ENCODE measurements around the gene HSPE1.
A peak's percentile ranks its signal among the peaks of the same experiment; 100 is the strongest.
"Not testable (repeated sequence)": the region's sequence is repeated elsewhere in the genome, so short reads cannot be mapped to it uniquely, and the experiment has no call there.

The HSPE1 gene

DNA sequence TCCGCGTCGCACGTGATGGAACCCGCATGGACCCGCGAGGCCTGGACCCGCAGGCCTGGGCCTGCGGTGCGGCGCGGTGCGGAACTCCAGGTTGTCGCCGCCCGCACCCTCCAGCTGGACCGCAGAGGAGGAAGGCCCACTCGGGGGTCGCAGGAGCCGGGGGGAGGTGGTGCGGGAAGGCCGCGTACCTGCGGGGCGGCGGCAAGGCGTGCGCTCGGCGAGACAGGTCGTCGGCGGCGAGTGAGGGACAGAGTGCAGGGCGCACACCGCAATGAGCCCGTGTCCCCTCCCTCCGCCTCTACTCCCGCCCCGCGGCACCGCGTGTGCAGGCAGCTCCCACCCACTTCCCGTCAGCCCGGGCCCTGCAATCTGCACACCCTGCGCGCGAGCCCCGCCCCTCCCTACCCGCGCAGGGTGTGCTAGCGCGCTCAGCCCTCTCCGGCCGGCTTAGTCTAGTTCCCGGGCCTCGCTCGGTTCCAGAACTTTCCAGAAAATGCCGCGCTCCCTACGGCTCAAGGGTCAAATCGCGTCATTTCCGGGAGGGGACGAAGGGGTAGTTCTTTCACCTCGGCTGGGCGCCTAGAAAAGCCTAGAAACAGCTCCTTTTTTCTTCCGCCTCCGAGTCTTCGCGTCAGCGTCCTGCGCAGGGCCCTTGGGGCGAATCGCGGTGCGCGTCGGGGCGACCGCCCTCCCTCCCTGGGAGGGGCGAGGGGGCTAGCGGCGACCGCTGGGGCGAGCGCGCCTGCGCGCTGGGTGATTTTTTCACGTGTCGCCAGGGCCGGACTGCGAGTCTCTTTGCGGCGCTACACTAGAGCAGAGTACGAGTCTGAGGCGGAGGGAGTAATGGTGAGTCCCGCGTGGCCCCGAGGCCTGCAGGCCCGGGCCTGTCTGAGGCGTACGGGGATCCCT, at the start of gene HSPE1, which contains the start of gene HSPD1:
Gene HSPE1, plus strand, starts transcription at position 786 of the 909 bp plus-strand sequence. Its CDS starts 58 bp downstream, at position 844.
Gene HSPD1, minus strand, starts transcription at position 247 of the 909 bp plus-strand sequence. CDS start 992 bp downstream, outside the sequence.
- DNase-seq (ENCODE audit: low read depth in 2 of 2) = peak; percentile 96 to 97

GRCh38 chr2:197450465-197450864, 49.7 kb upstream of the HSPE1 start:
- no peak for DNase-seq (ENCODE audit: low read depth in 2 of 2)

- DNase-seq (ENCODE audit: low read depth in 2 of 2) = not testable (repeated sequence)
These were observed 49.2 kb upstream of the HSPE1 start for GRCh38 chr2:197450935-197451358.

- no peak for DNase-seq (ENCODE audit: low read depth in 2 of 2)
These were observed 47.4 kb upstream of the HSPE1 start for GRCh38 chr2:197452754-197453122.

- peak; percentile 94 to 97 for DNase-seq (ENCODE audit: low read depth in 2 of 2)
These were observed 46.9 kb upstream of the HSPE1 start, which contains the start of gene COQ10B for GRCh38 chr2:197453123-197453913. Gene COQ10B (plus strand): TSS chr2:197453552. CDS start chr2:197453561, 9 bp downstream.

- no peak for DNase-seq (ENCODE audit: low read depth in 2 of 2)
These were observed 46.2 kb upstream of the HSPE1 start for GRCh38 chr2:197453914-197454398.

DNA sequence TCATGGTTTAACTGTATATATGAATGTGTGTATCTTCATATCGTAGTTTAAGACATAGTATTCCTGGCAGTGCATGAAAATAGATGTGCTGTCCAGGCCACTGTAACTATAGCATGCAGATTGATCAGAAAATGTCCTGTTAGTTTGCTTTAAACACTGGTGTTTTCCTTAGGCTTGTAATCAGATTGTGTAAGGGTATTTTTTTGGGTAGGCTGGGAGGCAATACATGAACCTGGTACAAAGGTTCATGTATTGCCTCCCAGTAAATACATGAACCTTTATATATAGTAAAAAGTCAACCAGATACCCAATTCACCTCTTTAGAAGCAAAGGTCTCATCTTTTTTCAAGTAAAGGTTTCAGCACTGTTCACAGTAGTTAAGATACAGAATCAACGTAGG, 45.3 kb upstream of the HSPE1 start:
- no peak for DNase-seq (ENCODE audit: low read depth in 2 of 2)

- DNase-seq (ENCODE audit: low read depth in 2 of 2) = no peak
These were observed 44.8 kb upstream of the HSPE1 start for GRCh38 chr2:197455428-197455827.

DNA sequence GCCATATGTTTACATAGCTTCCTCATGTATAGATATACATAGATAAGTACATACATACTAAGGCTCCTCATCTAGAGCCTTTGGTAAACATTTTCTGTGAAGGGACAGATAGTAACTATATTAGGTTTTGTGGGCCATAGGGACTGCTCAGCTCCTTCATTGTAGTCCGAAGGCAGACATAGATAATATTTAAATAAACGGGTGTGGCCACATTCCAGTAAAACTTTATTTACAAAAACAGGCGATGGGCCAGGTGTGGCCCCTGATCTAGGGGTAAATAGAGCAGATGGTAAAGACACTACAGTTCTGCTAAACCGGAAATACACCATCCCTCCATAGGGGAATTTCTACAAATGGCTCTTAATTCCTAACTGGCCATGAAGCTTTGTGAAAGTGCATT, 39.5 kb upstream of the HSPE1 start:
- DNase-seq (ENCODE audit: low read depth in 2 of 2) = no peak

GRCh38 chr2:197461057-197461456, 39.1 kb upstream of the HSPE1 start:
- DNase-seq (ENCODE audit: low read depth in 2 of 2) = no peak

DNA sequence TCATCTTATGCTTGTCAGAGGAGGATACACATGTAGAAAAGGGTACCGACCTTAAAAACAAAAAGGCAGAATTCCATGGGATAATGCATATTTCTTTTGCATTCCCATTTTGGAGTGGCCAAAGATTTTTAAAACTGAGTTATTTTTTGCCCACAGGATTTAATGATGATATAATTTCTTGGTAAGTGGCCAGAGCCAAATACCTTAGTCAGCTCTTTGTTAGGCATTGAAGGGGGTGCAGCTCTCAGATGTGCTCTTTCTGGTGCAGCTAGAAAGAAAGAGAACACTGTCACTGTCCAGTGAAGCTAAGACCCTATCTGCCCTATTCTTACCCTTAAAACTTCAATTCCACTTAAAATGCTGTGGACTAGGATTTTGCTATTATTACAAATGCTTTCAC, 36.0 kb upstream of the HSPE1 start:
- DNase-seq (ENCODE audit: low read depth in 2 of 2) = no peak

DNA sequence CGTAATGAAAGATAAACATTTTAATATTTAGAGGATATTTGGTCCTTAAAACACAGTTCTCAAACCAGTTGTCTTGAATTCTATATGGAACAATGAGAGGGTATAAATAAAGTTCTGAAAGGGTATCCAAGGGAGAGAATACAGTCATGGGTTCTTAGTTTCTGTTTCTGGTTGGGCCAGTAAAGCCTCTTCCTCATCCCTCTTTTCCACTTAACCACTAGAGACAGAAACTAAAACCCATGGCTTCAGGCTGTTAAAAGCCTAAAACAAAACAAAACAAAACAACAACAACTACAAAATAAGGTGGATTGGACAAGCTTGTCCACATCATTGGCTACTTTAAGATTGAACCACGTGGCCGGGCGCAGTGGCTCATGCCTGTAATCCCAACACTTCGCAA, 28.0 kb upstream of the HSPE1 start:
- DNase-seq (ENCODE audit: low read depth in 2 of 2) = no peak

- no peak for DNase-seq (ENCODE audit: low read depth in 2 of 2)
These were observed 22.4 kb upstream of the HSPE1 start for GRCh38 chr2:197477797-197478196.

GRCh38 chr2:197480165-197481036, 19.8 kb upstream of the HSPE1 start:
- DNase-seq (ENCODE audit: low read depth in 2 of 2) = no peak

DNA sequence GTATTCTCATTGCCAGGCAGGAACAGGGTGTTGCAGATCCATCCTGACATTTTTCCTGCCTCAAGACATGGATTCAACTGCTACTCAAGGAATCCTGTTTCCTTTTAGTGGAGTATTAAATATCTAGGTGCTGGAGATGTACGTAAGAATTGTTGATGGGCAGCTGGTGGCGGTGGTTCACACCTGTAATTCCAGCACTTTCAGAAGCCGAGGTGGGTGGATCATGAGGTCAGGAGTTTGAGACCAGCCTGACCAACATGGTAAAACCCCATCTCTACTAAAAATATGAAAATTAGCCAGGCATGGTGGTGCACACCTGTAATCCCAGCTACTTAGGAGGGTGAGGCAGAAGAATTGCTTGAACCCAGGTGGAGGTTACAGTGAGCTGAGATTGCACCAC, 15.9 kb upstream of the HSPE1 start:
- not testable (repeated sequence) for DNase-seq (ENCODE audit: low read depth in 2 of 2)

DNA sequence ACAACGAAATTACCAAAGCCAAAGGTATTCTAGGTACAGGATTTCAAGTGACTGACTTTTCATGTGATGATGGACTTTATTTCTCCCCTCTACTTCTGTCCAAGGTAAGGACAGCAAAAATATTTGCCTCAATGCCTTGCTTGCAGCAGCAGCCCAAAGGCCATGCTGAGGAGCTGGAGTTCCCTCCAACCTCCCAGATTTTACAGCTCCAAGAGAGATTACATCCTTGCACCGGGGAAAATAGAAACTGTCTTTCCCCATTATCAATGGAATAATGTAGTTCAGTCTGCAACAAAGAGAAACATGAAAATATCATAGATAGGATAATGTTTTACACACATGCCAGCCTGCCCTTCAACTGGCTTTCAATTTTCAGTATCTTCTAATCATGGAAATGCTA, 14.0 kb upstream of the HSPE1 start:
- no peak for DNase-seq (ENCODE audit: low read depth in 2 of 2)

DNA sequence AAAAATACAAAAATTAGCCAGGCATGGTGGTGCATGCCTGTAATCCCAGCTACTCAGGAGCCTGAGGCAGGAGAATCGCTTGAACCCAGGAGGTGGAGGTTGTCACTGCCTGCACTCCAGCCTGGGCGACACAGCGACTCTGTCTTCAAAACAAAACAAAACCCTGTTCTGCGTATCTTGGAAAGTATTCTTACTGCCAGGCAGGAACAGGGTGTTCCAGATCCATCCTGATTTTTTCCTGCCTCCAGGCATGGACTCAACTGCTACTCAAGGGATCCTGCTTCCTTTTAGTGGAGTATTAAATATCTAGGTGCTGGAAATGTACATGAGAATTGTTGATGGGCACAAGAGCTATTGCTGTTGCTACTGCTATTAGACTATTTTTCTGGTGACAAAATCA, 12.8 kb upstream of the HSPE1 start:
- DNase-seq (ENCODE audit: low read depth in 2 of 2) = no peak

GRCh38 chr2:197495433-197496134, 4.6 kb upstream of the HSPE1 start:
- no peak for DNase-seq (ENCODE audit: low read depth in 2 of 2)

GRCh38 chr2:197496695-197497094, 3.5 kb upstream of the HSPE1 start:
- DNase-seq (ENCODE audit: low read depth in 2 of 2) = no peak

- no peak for DNase-seq (ENCODE audit: low read depth in 2 of 2)
These were observed 2.9 kb upstream of the HSPE1 start for GRCh38 chr2:197497326-197497725.
